Astrocyte of the hippocampus (primary cell): Measurements from ENCODE around the gene NFATC2.

Source experiments
- DNase-seq: peaks from one replicate; pipeline ENCODE4 v3.0.0; 2011; ENCODE audit warnings: low read depth, low spot score

Gene NFATC2

GRCh38 chr20:51542571-51543421, at the start of gene NFATC2:
Gene NFATC2, minus strand, starts transcription at chr20:51542719. Its CDS starts 220 bp downstream, at chr20:51542499.
- no peak for DNase-seq

- no peak for DNase-seq
These were observed 49.4 kb upstream of the NFATC2 start for GRCh38 chr20:51591871-51592270.

GRCh38 chr20:51588762-51589161, 46.2 kb upstream of the NFATC2 start:
- no peak for DNase-seq

GRCh38 chr20:51587145-51587544, 44.6 kb upstream of the NFATC2 start:
- no peak for DNase-seq

- DNase-seq, result peak; percentile 88
These were observed 43.5 kb upstream of the NFATC2 start for GRCh38 chr20:51586005-51586440.

DNA sequence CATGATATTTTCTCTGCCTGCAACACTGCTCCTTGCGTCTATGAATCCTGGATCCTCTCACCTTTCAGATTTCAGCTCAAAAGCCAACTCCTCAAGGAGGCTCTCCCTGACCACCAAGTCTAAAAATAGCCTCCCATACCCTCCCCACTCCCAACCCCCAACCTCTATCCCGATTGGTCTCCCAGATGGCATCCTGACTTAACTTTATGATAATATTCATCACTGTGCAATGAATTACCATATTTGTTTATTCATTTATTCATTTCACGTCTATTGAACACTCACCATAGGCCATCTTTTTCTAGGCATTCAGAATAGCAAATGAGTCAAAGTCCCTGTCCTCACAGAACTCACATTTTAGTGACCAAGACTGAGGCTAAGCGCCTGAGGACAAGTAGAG, 42.6 kb upstream of the NFATC2 start:
- no peak for DNase-seq

- no peak for DNase-seq
These were observed 42.2 kb upstream of the NFATC2 start for GRCh38 chr20:51584737-51585136.

GRCh38 chr20:51584116-51584515, 41.6 kb upstream of the NFATC2 start:
- no peak for DNase-seq

GRCh38 chr20:51583499-51583898, 41.0 kb upstream of the NFATC2 start:
- DNase-seq, result no peak

- DNase-seq, result no peak
These were observed 40.6 kb upstream of the NFATC2 start for GRCh38 chr20:51583073-51583472.

- DNase-seq, result no peak
These were observed 39.1 kb upstream of the NFATC2 start for GRCh38 chr20:51581571-51581970.

DNA sequence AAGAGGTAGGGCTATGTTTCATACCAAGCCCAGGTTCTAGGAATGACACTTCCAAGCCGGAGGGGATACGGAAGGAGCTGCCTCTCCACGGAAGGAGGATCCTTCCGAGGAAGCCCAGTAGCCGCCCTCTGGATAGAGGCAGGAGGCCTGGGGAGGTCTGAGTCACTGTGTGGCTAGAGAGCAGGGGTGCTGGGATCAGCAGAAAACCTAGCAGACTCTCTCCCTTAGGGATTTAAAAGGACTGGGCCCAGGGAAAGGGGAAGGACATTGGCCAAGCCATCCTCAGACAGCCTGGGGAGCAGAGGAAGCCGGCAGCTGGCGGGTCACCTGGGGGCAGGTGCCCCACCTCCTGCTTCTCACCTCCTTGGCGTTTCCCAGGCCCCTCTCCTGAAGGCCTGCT, 36.6 kb upstream of the NFATC2 start:
- DNase-seq, result peak; percentile 70

GRCh38 chr20:51578145-51578459, 35.6 kb upstream of the NFATC2 start:
- DNase-seq, result no peak

DNA sequence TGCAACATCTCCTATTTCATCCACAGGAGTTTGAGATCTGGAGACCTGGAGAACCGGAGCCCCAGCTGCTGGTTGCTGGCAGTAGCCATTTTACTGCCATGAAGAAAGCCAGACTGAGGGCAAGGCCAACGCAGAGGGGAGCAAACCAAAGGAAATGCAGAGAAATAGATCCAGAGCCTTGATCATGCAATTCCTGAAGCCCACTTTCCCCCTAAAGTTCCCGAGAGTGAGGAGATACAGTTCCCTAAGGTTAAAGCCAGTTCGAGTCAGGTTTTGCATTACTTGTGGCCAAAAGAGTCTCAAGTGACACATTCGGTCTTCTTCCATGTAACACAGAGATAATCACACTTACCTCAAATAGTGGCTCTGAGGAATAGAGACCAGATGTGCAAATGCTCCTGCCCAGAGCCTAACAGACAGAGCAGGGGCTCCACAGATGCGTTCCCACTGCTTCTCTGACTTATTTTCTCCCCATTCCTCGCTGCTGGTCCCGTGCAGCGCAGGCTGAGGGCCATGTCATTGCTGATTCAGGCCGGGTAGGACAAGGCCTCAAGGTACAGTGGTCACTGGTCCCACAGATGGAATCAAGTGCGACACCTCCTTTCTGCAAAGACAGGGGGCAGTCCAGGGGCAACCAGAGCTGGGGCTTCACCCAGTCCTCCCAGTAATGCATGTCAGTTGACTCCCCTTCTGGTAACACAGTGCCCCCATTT, 35.1 kb upstream of the NFATC2 start:
- DNase-seq, result no peak

DNA sequence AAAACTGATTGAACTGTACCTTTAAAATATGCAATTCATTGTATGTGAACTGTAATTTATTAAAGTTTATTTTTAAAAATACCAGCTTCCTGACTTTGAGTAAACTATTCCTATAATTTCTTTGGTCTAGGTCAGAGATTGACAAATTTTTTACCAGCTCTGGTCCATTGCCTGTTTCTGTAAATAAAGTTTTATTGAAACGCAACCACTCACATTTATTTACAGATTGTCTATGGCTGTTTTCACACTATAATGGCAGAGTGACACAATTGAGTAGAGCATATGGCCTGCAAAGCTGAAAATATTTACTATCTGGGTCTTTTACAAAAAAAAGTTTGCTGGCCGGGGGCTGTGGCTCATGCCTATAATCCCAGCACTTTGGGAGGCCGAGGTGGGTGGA, 33.0 kb upstream of the NFATC2 start:
- no peak for DNase-seq

DNA sequence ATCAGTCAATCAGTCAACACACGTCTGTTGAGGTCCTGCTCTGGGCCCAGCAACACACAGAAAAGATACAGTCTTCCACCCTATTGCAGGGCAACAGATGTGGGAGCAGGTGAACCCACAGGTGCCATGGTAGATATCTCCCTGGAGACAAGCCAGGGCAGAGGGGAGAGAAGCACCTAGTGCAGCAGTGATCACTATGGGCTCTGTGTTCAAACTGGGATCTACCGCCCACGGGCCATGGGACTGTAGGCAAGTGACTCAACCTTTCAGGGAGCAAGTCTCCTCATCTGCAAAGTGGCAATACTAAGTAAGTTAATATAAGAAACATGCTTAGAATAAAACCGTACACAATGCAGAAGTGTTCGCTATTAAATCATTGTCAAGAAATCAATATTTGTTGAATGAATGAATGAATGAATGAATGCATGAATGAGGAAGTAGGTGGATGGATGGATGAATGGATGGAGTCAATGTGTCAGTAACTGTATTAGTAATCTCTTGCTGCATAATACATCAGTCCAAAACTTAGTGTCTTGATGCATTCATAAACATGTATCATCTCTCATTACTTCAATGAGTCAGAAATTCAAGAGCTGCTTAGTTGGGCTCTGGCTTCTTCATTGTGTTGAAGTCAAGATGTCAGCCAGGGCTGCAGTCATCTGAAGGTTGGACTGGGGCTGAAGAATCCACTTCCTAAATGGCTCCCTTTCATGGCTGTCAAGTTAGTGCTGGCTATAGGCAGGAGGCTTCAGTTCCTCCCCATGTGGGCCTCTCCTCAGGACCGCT, 31.9 kb upstream of the NFATC2 start:
- no peak for DNase-seq

DNA sequence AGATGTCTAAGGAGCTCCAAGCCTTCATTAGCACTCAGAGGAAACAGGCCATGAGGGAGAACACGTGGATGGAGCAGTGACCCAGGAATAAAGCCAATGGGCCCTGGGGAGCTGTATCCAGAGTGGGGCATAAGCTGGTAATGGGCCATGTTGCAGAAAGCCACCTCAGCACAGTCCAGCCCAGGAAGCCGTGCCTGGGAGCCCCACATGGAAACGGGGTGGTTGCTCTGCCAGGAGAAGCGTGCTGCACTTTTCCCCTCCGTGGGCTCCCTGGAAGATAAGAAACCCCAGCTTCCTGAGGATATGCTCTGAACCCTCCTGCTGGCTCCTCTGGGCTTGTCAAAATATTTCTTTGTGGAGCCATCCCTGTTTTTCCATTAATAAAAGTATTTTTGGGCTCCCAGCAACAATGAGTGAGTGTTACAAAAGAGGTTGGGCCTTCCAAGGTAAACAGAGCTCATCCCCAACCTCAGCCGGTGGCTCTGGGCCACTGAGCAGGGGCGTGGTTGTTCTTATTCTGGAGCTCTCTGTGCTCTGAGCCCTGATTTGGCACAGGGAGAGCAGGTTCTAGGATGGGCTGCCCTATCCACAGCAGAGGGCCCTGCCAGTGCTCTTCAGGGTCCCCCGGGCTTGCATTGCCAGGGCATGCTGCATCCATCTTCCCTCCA, 31.2 kb upstream of the NFATC2 start:
- no peak for DNase-seq

DNA sequence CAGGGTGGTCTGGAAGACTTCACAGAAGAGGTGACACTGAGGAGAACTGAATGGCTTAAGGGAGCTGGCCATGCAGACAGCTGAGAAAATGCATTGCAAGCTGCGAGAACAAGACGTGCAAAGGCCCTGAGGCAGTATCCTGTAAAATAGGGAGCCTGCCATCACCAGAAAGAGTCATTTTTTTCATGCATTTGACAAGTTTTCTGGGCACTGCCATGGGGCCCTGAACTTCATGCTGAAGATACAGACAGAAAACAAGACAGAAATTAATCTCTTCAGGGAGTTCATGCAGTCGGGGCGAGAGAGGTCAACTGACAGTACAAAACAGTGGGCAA, 28.9 kb upstream of the NFATC2 start:
- no peak for DNase-seq

DNA sequence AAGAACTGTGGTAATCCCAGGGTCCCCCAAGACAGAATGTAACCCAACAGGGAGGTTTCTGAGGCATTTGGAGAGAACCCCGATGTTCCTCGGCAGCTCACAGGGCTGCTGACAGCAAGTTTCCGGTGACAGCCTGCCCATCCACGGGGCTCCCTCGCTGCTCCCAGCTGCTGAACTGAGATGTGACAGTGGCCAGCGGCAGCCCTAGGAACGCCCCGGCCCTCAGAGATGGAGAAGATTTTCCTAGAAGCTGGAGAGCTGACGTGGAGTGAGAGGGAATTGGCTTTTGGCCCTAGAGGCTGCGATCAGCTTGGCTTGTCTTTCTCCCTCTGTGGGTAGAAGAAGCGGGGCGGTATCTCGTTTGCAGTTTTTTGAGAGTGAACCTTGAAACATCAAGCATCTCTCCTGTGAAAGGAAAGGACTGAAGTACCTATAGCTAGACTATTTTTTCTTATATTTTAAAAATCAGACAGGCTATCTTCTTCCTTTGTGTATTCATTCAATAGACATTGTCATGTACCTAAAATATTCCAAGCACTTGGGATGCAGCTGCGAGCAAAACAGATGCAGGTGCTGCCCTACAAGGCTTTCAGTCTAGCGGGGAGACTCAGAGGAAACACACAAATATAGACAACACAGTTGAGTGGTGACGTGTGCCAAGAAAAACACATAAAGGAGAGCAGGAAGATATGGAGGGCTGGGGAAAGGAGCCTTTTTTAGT, 28.4 kb upstream of the NFATC2 start:
- DNase-seq, result no peak

DNA sequence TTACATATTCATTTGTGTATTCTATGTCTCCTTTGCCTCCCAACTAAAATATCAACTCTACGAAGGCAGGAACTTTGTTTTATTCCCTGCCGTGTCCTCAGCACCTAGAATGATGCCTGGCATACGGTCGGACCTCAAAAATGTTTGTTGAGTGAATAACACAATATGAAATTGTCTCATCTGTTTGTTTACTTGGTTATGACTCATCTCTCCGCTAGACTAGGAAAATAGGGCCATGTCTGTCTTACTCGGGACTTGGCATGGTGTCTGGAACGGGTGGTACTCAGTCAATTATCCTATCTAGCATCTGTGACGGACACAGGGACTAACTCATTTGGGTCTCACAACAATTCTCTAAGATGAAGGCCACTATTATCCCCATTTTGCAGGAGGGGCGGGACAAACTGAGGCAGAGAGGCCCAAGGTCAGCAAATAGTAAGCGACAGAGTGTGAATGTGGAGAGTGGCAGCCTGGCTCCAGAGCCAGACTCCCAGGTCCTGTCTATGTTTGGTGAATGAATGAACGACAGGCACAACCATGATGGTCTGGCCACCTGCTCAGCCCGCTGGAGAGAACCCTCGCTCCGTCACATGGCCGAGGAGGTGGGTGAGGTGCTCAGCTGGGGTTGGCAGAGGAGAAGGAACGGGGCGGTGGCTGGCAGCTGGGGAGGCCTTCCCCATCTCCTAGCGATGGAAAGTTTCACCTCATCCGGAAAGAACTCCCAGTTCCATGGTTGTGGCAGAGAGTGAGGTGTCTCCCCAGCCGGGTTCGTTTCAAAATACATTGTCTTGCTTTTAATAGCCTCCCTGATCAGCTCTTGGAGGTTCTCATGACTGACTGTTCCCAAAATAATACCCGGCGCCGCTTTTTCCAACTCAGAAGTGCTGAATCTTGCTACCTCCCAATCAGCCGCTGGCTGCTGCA, 27.6 kb upstream of the NFATC2 start:
- DNase-seq, result peak; percentile 45
